ENCODE measurements around the gene ABHD12B.

DNA sequence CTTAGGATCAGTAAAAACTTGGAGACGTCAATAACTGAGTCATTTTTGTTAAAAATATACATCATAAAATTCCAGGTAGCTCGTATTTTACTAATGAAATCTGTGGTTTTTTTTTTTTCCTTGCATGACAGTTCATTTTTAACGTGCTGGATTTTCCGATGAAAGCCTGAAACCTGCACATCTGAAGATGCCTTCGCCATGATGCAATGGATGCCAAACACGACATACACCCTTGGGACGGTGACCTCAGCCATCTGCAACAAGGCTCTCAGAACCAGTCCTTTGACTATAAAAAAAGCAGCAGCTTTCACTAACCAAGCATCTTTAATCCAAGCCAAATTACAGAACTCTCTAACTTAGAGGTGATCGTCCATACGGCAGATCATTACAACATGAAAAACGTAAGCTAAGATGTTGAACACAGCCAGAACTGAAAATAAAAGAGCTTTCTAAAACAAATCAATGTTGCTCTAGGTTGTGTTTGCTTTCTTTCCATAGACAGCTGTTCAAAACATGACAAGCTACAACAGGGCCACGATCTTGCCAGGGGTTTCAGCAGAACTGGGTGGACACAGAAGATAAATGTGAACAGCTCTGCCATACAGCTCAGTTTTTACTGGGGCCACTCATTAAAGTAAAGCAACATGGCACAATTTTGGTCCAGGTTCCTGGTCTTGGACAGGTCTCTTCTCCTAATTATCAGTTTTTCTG is 48.6 kb upstream of the ABHD12B start:
- TF ChIP-seq POLR2A (IDR thresholded peaks at IDR 0.05; ENCODE audit: low read length) (no peak), GATA1 (IDR thresholded peaks at IDR 0.05; ENCODE audit: low read depth, low read length) (no peak)
